Lower leg skin (tissue), 3 donors: ENCODE results near the gene UTP15.

Experiments
- CTCF ChIP-seq, 3 donors: fragments of 450-650 bp; IDR thresholded peaks; one replicate each; pipeline ENCODE4 v1.5.1; 2016; ENCODE audit warnings: antibody characterized with exemption in 3 of 3, mild to moderate bottlenecking in 3 of 3, moderate library complexity in 2 of 3
- POLR2A ChIP-seq, 2 donors: fragments of 450-650 bp; IDR thresholded peaks; one replicate each; pipeline ENCODE4 v1.6.1; 2016 to 2017; ENCODE audit warnings: antibody characterized with exemption in 2 of 2, mild to moderate bottlenecking in 1 of 2, moderate library complexity in 1 of 2

- TF ChIP-seq CTCF (IDR thresholded peaks at IDR 0.05) (no peak), POLR2A (IDR thresholded peaks at IDR 0.05) (no peak)
These were observed 60.6 kb downstream of the UTP15 start, which contains the start of gene ARHGEF28 for GRCh38 chr5:73625944-73626811.
